Right lobe of liver (tissue), 6 donors: Measurements from ENCODE around the gene STX1B. TPM values are rescaled to one million over a fixed set of nuclear protein-coding genes. Genes with fewer than 3 reads are reported as not detected.

ENCODE experiments used
- ATAC-seq, 4 donors: fragments of 200-7000 bp; cut with Tn5 transposase; one replicate each; pipeline ENCODE4 v1.9.1; 2020; ENCODE audit warnings: mild to moderate bottlenecking in 4 of 4, moderate library complexity in 4 of 4
- DNase-seq, 3 donors: peaks; one replicate each; pipeline ENCODE4 v3.0.0-alpha.2; 2020
- H3K27ac ChIP-seq, 3 donors: fragments of 200-600 bp; one replicate each; pipeline ENCODE4 v1.8.0; 2022
- H3K27me3 ChIP-seq, 2 donors: fragments of 200-600 bp; one replicate each; pipeline ENCODE4 v1.8.0; 2022
- H3K36me3 ChIP-seq, 4 donors: fragments of 200-600 bp; sonication (generic) in 1 of 4; one replicate each; pipeline versions ENCODE4 v1.5.1 to v1.8.0; 2017 to 2022; ENCODE audit warnings: control low read depth in 1 of 4
- H3K4me1 ChIP-seq, 4 donors: fragments of 200-600 bp; sonication (generic) in 1 of 4; one replicate each; pipeline versions ENCODE4 v1.5.1 to v1.8.0; 2017 to 2022; ENCODE audit warnings: control low read depth in 1 of 4
- H3K4me3 ChIP-seq, 3 donors: fragments of 200-600 bp; one replicate each; pipeline ENCODE4 v1.8.0; 2022
- H3K9me3 ChIP-seq, 4 donors: fragments of 200-600 bp; sonication (generic) in 1 of 4; one replicate each; pipeline versions ENCODE4 v1.5.1 to v1.8.0; 2017 to 2022; ENCODE audit warnings: control low read depth in 1 of 4
- CTCF ChIP-seq, 4 donors: fragments of 200-600 bp in 3 of 4; fragments of 450-650 bp in 1 of 4; IDR thresholded peaks; one replicate each; pipeline versions ENCODE4 v1.5.1 to v1.8.0; 2016 to 2022; ENCODE audit warnings: antibody characterized with exemption in 4 of 4, mild to moderate bottlenecking in 2 of 4
- POLR2A ChIP-seq: fragments of 450-650 bp; IDR thresholded peaks from one replicate; pipeline ENCODE4 v1.6.1; 2017; ENCODE audit warnings: antibody characterized with exemption, mild to moderate bottlenecking
- WGBS: methylation state at CpG from one replicate; pipeline ENCODE4 v1.1.6; 2018; ENCODE audit warnings: low coverage, low lambda C conversion rate; ENCODE audit not compliant: insufficient coverage; ENCODE audit errors: missing lambda C conversion rate; 5-methylcytosine and 5-hydroxymethylcytosine counted together
- intact Hi-C, 2 donors: fragments of 100-400 bp; cut with DNase I; formaldehyde crosslinking; loops; one replicate each; pipeline versions ENCODE4 v1.11.2 to v1.14.1; 2022
- long read RNA-seq: library from polyadenylated mRNA; unstranded; transcript quantifications from one replicate; pipeline ENCODE4 v2.0.0, GENCODE V29; 2019
- total RNA-seq, 6 experiments: library from RNA; depleted of rRNA in 2 of 6; stranded (reverse); fragments of >200 nt in 2 of 6; fragmentation: NEBNext Ultra II Directional in 3 of 6; extraction: Animal tissue kit (Norgen Biotek cat#: 25700) in 3 of 6; gene quantifications; one replicate each; pipeline versions ENCODE4 v1.1.0 to v1.2.4, GENCODE V29; 2016 to 2023
- donor health status: DM: no; HTN: yes; CAD: no.
- donor health status: DM: no; HTN: no; CAD: no.
- donor health status: DM: no; HTN: no; CAD: no.
- donor health status: DM: no; HTN: yes; CAD: no.
- donor health status: DM: no; HTN: yes; CAD: no.

The STX1B gene
- 1 to 10 TPM in 4 of 6 experiments, under 1 TPM in 2; 0.61 to 4.5 (median 2.6) TPM for total RNA-seq
- long read RNA-seq, result 0 reads

GRCh38 chr16:31010585-31011325, at the start of gene STX1B:
Gene STX1B (minus strand): TSS chr16:31010638. CDS start chr16:31010396, 242 bp downstream.
- Histone ChIP-seq H3K27me3 (no peaks in the 10 kb centered on the region), H3K4me3 (no peak within 1 kb of the TSS), H3K9me3 (no peaks in the 10 kb centered on the region), H3K4me1 (no peaks in the 10 kb centered on the region), H3K36me3 (no peaks in the 10 kb centered on the region), H3K27ac (no peak within 1 kb of the TSS)
- intact Hi-C loops, result no loop called here
- ATAC-seq (no peak), DNase-seq (no peak)
- WGBS, result 15% methylated on average over 17 of the region's 45 CpGs
- no peak for TF ChIP-seq CTCF (IDR thresholded peaks at IDR 0.05)
- no peak for TF ChIP-seq POLR2A

- 80% methylated on average over 4 of the region's 4 CpGs for WGBS
- no peaks in the 10 kb centered on the region for H3K36me3 ChIP-seq
- TF ChIP-seq POLR2A (no peak), CTCF (IDR thresholded peaks at IDR 0.05) (no peak)
- no peak for ATAC-seq
- no peak for DNase-seq
- H3K27ac ChIP-seq, result no peak overlapping the region
- H3K9me3 ChIP-seq, result no peaks in the 10 kb centered on the region
- no peak overlapping the region for H3K4me3 ChIP-seq
- H3K27me3 ChIP-seq, result no peaks in the 10 kb centered on the region
- intact Hi-C loops, result no loop called here
- H3K4me1 ChIP-seq, result no peaks in the 10 kb centered on the region
These were observed 45.2 kb upstream of the STX1B start for GRCh38 chr16:31055613-31056012.

GRCh38 chr16:31052114-31052513, 41.7 kb upstream of the STX1B start:
- Histone ChIP-seq H3K27me3 (no peaks in the 10 kb centered on the region), H3K4me3 (no peak overlapping the region), H3K36me3 (no peaks in the 10 kb centered on the region), H3K27ac (no peak overlapping the region), H3K4me1 (no peaks in the 10 kb centered on the region), H3K9me3 (no peaks in the 10 kb centered on the region)
- WGBS, result 24% methylated on average over 2 of the region's 2 CpGs
- ATAC-seq, result peak in 3 of 4 donors; percentile 47 to 98 (median 54)
- intact Hi-C loops, result no loop called here
- no peak for DNase-seq
- TF ChIP-seq CTCF (IDR thresholded peaks at IDR 0.05) (no peak), POLR2A (no peak)

GRCh38 chr16:31050280-31051030, 40.0 kb upstream of the STX1B start:
- H3K36me3 ChIP-seq, result no peaks in the 10 kb centered on the region
- no peak overlapping the region for H3K27ac ChIP-seq
- H3K27me3 ChIP-seq, result no peaks in the 10 kb centered on the region
- H3K9me3 ChIP-seq, result no peaks in the 10 kb centered on the region
- DNase-seq, result no peak
- no peak for TF ChIP-seq CTCF (IDR thresholded peaks at IDR 0.05)
- no peak overlapping the region for H3K4me3 ChIP-seq
- H3K4me1 ChIP-seq, result no peaks in the 10 kb centered on the region
- WGBS, result 66% methylated on average over 7 of the region's 10 CpGs
- intact Hi-C loops, result no loop called here
- no peak for ATAC-seq
